GM19023 (cell line): ENCODE data around the gene QSOX2.
"Not testable (repeated sequence)": the region's sequence is repeated elsewhere in the genome, so short reads cannot be mapped to it uniquely, and the experiment has no call there.

Experiments used
- ATAC-seq: cut with Tn5 transposase; IDR thresholded peaks from one replicate; pipeline ENCODE4 v1.9.1; 2021; ENCODE audit warnings: mild to moderate bottlenecking, moderate library complexity; ENCODE audit not compliant: unreplicated experiment

The QSOX2 gene

GRCh38 chr9:136239983-136240330 is 5.7 kb downstream of the QSOX2 start:
- no peak for ATAC-seq

DNA sequence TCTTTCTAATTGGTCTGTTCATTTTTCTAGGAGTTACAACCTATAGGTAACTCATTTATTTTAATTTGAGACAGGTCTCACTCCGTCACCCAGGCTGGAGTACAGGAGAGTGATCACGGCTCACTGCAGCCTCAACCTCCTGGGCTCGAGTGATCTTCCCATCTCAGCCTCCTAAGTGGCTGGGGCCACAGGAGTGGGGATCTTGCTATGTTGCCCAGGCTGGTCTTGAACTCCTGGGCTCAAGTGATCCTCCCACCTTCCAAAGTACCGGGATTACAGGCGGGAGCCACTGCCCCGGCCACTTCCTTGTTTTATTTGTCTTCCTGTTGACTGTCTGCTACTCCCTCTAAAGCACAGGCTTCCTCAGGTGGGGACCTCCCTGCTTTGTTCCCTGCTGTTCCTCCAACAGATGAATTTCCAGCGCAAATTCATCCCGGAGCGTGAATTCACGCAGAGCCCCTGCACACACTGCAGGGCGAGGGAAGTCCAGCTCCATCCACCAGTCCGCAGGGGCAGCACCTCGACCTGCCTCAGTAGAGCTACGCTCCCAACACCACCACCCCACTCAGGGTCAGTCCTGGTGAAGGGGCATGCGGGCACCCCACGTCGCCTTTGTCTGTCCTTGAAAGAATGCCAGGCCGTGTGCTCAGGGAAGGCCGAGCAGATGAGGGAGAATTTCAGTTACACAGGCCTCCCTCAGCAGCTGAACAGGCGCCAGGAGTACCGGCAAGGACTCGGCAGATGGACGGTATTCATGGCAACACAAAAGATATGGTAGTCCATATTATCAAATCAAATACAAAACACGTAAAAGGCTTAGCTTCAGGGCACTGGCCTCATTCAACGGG is 6.3 kb downstream of the QSOX2 start:
- ATAC-seq = no peak

GRCh38 chr9:136238342-136238732 is 7.3 kb downstream of the QSOX2 start:
- no peak for ATAC-seq

- no peak for ATAC-seq
Measured at GRCh38 chr9:136237486-136238341, 7.9 kb downstream of the QSOX2 start.

GRCh38 chr9:136236471-136237410 is 8.9 kb downstream of the QSOX2 start:
- not testable (repeated sequence) for ATAC-seq

GRCh38 chr9:136235709-136236455 is 9.7 kb downstream of the QSOX2 start:
- ATAC-seq = no peak

DNA sequence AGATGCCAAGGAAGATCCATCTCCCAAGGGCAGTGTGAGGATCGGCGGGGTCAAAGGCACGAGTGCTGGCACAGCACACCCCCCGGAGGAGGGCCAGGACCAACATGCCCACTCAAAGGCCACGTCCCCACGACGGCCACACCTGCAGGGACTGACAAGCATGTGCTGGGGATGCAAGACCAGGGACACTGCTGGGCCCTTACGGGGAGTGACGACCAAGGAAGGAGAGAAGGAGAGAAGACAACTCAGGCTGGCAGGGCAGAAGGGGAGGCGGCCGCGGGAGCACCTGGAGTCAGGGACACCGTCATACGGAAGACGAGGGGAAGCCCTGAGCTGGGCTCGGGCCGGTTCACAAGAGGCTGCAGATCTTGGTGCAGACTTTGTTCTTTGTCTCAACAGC is 10.4 kb downstream of the QSOX2 start:
- ATAC-seq = no peak

DNA sequence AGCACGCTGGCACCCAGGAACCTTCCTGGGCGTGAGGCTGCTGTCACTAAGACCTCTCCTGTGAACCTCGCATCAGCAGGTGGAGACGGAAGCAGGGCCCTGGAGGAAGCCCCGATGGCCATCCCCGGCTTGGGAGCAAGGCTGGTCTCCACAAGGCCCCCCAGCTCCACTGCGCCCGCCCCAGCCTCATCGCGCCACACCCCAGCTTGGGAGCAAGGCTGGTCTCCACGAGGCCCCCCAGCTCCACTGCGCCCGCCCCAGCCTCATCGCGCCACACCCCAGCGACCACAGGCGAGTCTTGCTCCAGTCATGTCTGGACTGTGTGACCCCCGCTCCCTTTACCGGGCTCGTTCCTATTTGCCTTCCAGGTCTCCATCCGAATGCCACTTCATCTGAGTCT is 11.0 kb downstream of the QSOX2 start:
- no peak for ATAC-seq

- ATAC-seq = no peak
Measured at GRCh38 chr9:136233868-136234267, 11.7 kb downstream of the QSOX2 start.

DNA sequence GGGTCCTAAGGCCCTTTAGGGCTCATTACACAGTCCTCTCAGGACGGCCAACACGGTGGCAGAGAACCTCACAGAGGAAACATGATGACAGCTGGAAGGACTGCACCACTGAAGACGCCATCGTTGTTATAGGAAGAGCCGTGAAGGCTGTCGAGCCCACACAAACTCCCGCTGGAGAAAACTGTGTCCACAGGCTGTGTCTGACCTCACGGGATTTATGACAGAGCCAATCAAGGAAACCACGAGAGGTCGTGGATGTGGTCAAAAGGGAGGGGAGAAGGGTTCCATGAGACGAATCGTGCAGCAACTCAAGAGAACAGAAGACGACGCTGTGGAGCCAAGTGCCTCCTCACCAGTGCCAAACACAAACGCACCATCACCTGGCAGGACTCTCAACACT is 12.2 kb downstream of the QSOX2 start:
- no peak for ATAC-seq

DNA sequence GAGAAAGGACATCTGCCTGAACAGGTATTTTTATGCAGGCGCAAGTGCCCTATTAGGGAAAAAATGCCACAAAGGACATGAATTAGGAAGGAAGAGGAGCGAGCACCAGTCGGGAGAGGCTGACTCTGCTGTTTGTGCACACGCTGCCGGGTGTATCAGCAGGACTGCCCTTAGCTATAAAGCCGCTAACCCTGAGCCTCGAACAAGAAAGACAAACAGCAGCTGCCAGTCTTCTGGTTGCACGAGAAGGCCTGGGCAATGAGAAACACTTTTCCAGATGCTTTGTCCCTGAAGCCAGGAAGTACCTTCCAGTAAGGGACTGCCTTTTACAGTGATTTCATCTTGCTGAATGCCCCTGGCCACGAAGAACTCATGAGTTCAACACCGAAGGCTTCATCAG is 12.6 kb downstream of the QSOX2 start:
- no peak for ATAC-seq

- no peak for ATAC-seq
Measured at GRCh38 chr9:136231478-136232297, 13.9 kb downstream of the QSOX2 start.

GRCh38 chr9:136230773-136231172 is 14.8 kb downstream of the QSOX2 start:
- no peak for ATAC-seq

GRCh38 chr9:136230365-136230764 is 15.2 kb downstream of the QSOX2 start:
- no peak for ATAC-seq

DNA sequence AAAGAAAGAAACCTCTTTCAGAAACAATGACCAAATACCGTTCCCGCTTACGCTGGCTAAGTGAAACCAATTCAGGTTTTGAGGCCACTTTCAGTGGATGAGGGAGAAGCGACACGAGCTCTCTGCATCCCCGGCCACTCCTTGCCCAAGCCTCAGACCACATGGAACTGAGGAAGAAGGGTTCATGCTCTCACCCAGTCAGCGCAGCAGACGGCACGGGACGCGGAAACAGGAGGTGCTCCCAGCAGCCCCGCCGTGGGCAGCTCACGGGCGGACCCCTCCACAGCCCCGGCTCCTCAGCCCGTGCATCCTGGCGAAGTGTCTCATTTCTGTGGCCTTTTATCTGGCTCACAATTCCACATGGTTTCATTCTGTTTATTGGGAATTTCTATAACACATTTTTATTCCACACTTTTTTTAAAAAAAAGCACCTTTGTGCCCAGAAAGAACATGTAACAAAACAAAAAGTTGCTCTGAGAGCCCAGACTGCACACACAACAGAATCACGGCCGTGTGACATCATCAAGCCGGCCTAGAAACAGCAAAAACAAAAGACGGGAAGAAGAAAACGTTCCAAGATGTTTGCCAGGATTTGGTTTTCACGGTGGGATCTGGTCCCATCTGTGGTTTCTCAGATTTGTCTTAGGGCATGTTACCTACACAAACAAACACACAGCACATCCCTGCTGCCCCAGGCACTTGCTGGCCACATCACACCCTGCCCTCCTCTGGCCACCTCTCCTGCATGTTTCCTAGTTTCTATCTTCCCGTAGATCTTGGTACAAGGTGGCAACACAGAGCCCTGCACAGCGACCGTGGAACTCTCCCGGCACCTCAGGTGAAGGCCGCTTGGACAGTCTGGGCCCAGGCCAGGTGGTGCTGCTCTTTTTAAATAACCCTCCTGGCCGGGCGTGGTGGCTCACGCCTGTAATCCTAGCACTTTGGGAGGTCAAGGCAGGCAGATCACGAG is 16.2 kb downstream of the QSOX2 start:
- no peak for ATAC-seq

GRCh38 chr9:136228107-136228875 is 17.3 kb downstream of the QSOX2 start:
- no peak for ATAC-seq

DNA sequence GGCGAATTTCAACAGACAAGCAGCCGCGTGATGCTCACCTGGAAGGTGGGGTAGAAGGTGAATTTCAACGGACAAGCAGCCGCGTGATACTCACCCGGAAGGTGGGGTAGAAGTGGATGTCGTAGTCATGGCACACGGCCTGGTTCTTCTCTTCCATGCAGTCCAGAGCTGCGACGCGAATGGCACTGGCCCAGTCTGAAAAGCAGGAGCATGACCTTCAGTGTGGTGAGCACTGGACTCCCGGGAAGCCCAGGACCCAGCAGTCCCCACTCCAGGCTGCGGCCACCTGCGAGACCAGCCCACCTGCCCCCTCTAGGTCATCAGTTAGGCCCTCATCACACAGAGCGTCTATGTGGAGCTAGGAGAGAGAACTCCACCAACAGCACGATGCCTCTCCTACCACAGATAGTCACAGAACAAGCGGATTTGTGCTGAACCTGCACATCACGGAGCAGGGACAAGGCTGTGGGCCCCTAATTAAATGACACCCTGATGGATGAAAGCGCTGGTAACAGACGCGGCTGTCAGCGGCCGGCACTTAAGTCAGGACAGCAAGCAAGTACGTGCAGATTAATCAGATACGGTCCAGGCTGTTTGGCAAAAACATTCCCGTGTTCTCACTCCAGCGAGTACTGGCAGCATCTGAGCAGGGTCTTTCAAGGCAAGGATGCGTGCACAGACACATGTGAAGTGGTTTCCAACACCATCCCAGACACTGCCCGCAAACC is 18.8 kb downstream of the QSOX2 start:
- ATAC-seq = no peak
